NCI-H1694 treated with DMSO at 0.1 percent for 48 hours (cell line): ENCODE data around the gene RFX2.

Source experiments
- DNase-seq: peaks from one replicate; lab custom pipeline; 2025; lab: John Stamatoyannopoulos, UW

The RFX2 gene

GRCh38 chr19:6059988-6060599, 50.2 kb downstream of the RFX2 start:
- no peak for DNase-seq

GRCh38 chr19:6059396-6059947, 50.8 kb downstream of the RFX2 start:
- no peak for DNase-seq

GRCh38 chr19:6058518-6059201, 51.6 kb downstream of the RFX2 start:
- no peak for DNase-seq

GRCh38 chr19:6057651-6058517, 52.4 kb downstream of the RFX2 start:
- no peak for DNase-seq

- DNase-seq, result peak; percentile 72
Measured at GRCh38 chr19:6056801-6057650, 53.3 kb downstream of the RFX2 start.

- no peak for DNase-seq
Measured at GRCh38 chr19:6056282-6056741, 54.0 kb downstream of the RFX2 start.

- DNase-seq, result no peak
Measured at GRCh38 chr19:6055013-6055795, 55.1 kb downstream of the RFX2 start.

- peak; percentile 59 for DNase-seq
Measured at GRCh38 chr19:6048793-6049405, 61.4 kb downstream of the RFX2 start.

- DNase-seq, result no peak
Measured at GRCh38 chr19:6048348-6048747, 62.0 kb downstream of the RFX2 start.

GRCh38 chr19:6047741-6048251, 62.5 kb downstream of the RFX2 start:
- no peak for DNase-seq

- DNase-seq, result no peak
Measured at GRCh38 chr19:6047256-6047655, 63.0 kb downstream of the RFX2 start.

GRCh38 chr19:6045108-6045507, 65.2 kb downstream of the RFX2 start:
- DNase-seq, result no peak

GRCh38 chr19:6044056-6044805, 66.1 kb downstream of the RFX2 start:
- no peak for DNase-seq

- DNase-seq, result no peak
Measured at GRCh38 chr19:6042776-6043726, 67.2 kb downstream of the RFX2 start.

GRCh38 chr19:6041991-6042481, 68.3 kb downstream of the RFX2 start:
- DNase-seq, result no peak

- no peak for DNase-seq
Measured at GRCh38 chr19:6041071-6041470, 69.2 kb downstream of the RFX2 start.

- no peak for DNase-seq
Measured at GRCh38 chr19:6039566-6040225, 70.6 kb downstream of the RFX2 start.
